Liver (tissue), 9 donors: Measurements from ENCODE around the gene DNM3. TPM values are rescaled to one million over a fixed set of nuclear protein-coding genes. Genes with fewer than 3 reads are reported as not detected.

Experiments
- DNase-seq: peaks from one replicate; pipeline ENCODE4 v3.0.0-alpha.2; 2017; ENCODE audit warnings: low spot score
- H3K27ac ChIP-seq, 2 donors: one replicate each; pipeline ENCODE4 v1.7.0; 2013; ENCODE audit warnings: inconsistent platforms in 2 of 2, low read length in 2 of 2, control low read depth in 1 of 2, low read depth in 1 of 2, mild to moderate bottlenecking in 1 of 2
- H3K27me3 ChIP-seq, 4 donors: one replicate each; pipeline versions ENCODE4 v1.6.1 to v1.7.0; 2013; ENCODE audit warnings: low read length in 3 of 4, inconsistent platforms in 1 of 4, mild to moderate bottlenecking in 1 of 4, moderate library complexity in 1 of 4; ENCODE audit not compliant: control insufficient read depth in 4 of 4, insufficient read depth in 4 of 4
- H3K36me3 ChIP-seq, 4 donors: one replicate each; pipeline versions ENCODE4 v1.6.1 to v1.7.0; 2013; ENCODE audit warnings: low read length in 3 of 4, mild to moderate bottlenecking in 3 of 4, low read depth in 1 of 4, moderate library complexity in 1 of 4; ENCODE audit not compliant: control insufficient read depth in 4 of 4, insufficient read depth in 3 of 4
- H3K4me1 ChIP-seq, 4 donors: one replicate each; pipeline versions ENCODE4 v1.6.1 to v1.7.0; 2013; ENCODE audit warnings: low read length in 3 of 4, mild to moderate bottlenecking in 3 of 4, moderate library complexity in 1 of 4; ENCODE audit not compliant: control insufficient read depth in 4 of 4, insufficient read depth in 4 of 4
- H3K4me3 ChIP-seq, 3 donors: one replicate each; pipeline versions ENCODE4 v1.6.1 to v1.7.0; 2013; ENCODE audit warnings: low read length in 3 of 3, control low read depth in 1 of 3, low read depth in 1 of 3, mild to moderate bottlenecking in 1 of 3
- H3K9ac ChIP-seq, 2 donors: one replicate each; pipeline ENCODE4 v1.7.0; 2013; ENCODE audit warnings: low read length in 2 of 2, mild to moderate bottlenecking in 2 of 2, moderate library complexity in 2 of 2, control low read depth in 1 of 2, low read depth in 1 of 2
- H3K9me3 ChIP-seq, 4 donors: one replicate each; pipeline versions ENCODE4 v1.6.1 to v1.7.0; 2013; ENCODE audit warnings: low read length in 3 of 4; ENCODE audit not compliant: control insufficient read depth in 4 of 4
- ATF3 ChIP-seq: IDR thresholded peaks from 2 replicates; pipeline ENCODE4 v1.6.1; 2016; ENCODE audit warnings: antibody characterized with exemption
- CTCF ChIP-seq: fragments of 150-350 bp; IDR thresholded peaks from 2 replicates; pipeline ENCODE4 v1.5.1; 2017; ENCODE audit warnings: improper control_type of control experiment, low read depth, low read length; ENCODE audit not compliant: missing input control
- EGR1 ChIP-seq, 2 donors: IDR thresholded peaks; 2 replicates each; pipeline ENCODE4 v1.6.1; 2016 to 2018; ENCODE audit warnings: antibody characterized with exemption in 2 of 2, low read depth in 2 of 2
- FOXA1 ChIP-seq: IDR thresholded peaks from 2 replicates; pipeline ENCODE4 v1.6.1; 2016; ENCODE audit warnings: antibody characterized with exemption
- FOXA2 ChIP-seq: IDR thresholded peaks from 2 replicates; pipeline ENCODE4 v1.6.1; 2016; ENCODE audit warnings: antibody characterized with exemption
- GABPA ChIP-seq, 2 donors: IDR thresholded peaks in 1 of 2; conservative IDR thresholded peaks in 1 of 2; 2 replicates each; pipeline ENCODE4 v1.6.1; 2016; ENCODE audit warnings: antibody characterized with exemption in 2 of 2, mild to moderate bottlenecking in 1 of 2, moderate library complexity in 1 of 2
- HNF4A ChIP-seq, 2 donors: conservative IDR thresholded peaks; 2 replicates each; pipeline ENCODE4 v1.6.1; 2016; ENCODE audit warnings: antibody characterized with exemption in 2 of 2, mild to moderate bottlenecking in 2 of 2
- HNF4G ChIP-seq: IDR thresholded peaks from 2 replicates; pipeline ENCODE4 v1.6.1; 2016; ENCODE audit warnings: antibody characterized with exemption
- JUND ChIP-seq, 2 donors: IDR thresholded peaks; 2 replicates each; pipeline ENCODE4 v1.6.1; 2016; ENCODE audit warnings: antibody characterized with exemption in 2 of 2
- NR2F2 ChIP-seq: IDR thresholded peaks from 2 replicates; pipeline ENCODE4 v1.6.1; 2016; ENCODE audit warnings: antibody characterized with exemption
- RAD21 ChIP-seq, 2 donors: IDR thresholded peaks; 2 replicates each; pipeline ENCODE4 v1.6.1; 2016; ENCODE audit warnings: antibody characterized with exemption in 2 of 2, mild to moderate bottlenecking in 2 of 2
- REST ChIP-seq: IDR thresholded peaks from 2 replicates; pipeline ENCODE4 v1.6.1; 2016; ENCODE audit warnings: antibody characterized with exemption, mild to moderate bottlenecking
- RXRA ChIP-seq, 2 donors: IDR thresholded peaks; 2 replicates each; pipeline ENCODE4 v1.6.1; 2017 to 2018; ENCODE audit warnings: antibody characterized with exemption in 2 of 2, mild to moderate bottlenecking in 1 of 2
- SP1 ChIP-seq: IDR thresholded peaks from 2 replicates; pipeline ENCODE4 v1.6.1; 2018; ENCODE audit warnings: antibody characterized with exemption, mild to moderate bottlenecking
- TAF1 ChIP-seq: conservative IDR thresholded peaks from 2 replicates; pipeline ENCODE4 v1.6.1; 2016; ENCODE audit warnings: antibody characterized with exemption, mild to moderate bottlenecking
- YY1 ChIP-seq: IDR thresholded peaks from 2 replicates; pipeline ENCODE4 v1.6.1; 2016; ENCODE audit warnings: antibody characterized with exemption, mild to moderate bottlenecking
- ZBTB33 ChIP-seq: IDR thresholded peaks from 2 replicates; pipeline ENCODE4 v1.6.1; 2016; ENCODE audit warnings: antibody characterized with exemption
- WGBS: extraction: QIAGEN DNeasy Blood & Tissue Kit; methylation state at CpG from one replicate; pipeline ENCODE4 v1.1.7; 2013; 5-methylcytosine and 5-hydroxymethylcytosine counted together
- polyA plus RNA-seq, 2 donors: library from polyadenylated mRNA; stranded (reverse) in 1 of 2; unstranded in 1 of 2; fragments of 200-250 nt in 1 of 2; fragments of >200 nt in 1 of 2; fragmentation: Nextera tagmentation in 1 of 2; extraction: Ambion mirVana in 1 of 2; gene quantifications; one replicate each; pipeline versions ENCODE4 v1.2.1 to v1.2.3, GENCODE V29; 2013 to 2015
- total RNA-seq, 2 donors: library from RNA; depleted of rRNA; stranded (reverse); fragments of >200 nt; gene quantifications; one replicate each; pipeline ENCODE4 v1.2.3, GENCODE V29; 2014
- TF ChIP-seq, protein P1 (sequence below): IDR thresholded peaks from 2 replicates; pipeline ENCODE4 v1.6.1; 2016; ENCODE audit warnings: antibody characterized with exemption
- donor health status: healthy.
- donor health status: healthy.
- donor health status: healthy.
- donor health status: healthy.
- donor health status: healthy.

DNM3 gene
- total and polyA plus RNA-seq, 4 donors, result 0.08 to 3.2 (median 1.0) TPM

DNA sequence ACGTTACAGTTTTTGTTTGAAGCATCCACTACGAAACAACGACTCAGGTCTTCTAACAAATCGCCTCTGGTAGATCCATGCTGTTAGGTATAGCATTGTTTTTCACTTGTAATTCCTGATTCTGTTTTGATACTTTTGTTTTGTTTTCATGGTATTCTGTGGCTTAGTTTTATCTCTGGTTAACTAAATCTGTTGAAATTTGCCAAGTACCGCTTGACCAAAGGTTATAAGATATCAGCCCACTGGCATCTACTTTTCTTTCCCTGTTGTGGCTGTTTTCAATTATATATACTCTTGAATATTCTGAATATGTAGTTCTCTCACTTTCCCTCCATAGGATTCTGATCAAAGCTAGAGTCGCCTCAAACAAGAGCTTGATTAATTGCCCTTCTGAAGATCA lies 304.4 kb downstream of the DNM3 start (continued):
- TF ChIP-seq CTCF, result no peak
- TF ChIP-seq TAF1, result no peak

DNA sequence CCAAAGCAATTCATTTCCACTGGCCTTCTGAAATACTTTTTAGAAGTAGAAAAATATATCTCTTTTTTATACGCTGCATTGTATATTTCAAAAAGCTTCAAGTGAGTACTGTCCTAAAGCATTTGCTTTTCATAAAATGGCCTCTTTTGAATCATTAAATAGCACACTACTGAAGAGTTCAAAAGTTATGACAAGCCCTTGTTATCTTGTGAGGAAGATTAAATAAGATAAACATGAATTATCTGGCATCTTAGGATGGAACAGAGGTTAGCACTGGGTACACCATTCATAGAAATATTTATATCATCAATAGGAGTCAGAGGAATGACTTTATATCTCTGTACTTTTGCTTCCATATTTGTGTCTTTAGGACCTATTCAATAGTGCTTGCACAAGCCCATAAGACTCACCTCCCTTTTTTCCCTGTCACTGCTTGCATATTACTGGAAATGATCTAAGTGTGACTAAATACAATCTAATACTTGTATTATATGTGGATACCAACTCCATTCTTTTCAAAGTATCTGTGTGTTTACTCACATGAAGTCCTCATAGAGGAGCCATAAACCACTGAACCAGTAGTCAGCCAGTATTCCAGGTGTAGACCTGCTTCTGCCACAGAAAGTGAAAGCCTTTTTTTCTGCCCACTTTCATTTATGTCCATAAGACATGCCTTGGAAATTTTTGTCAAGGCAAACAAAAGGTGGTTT lies 305.0 kb downstream of the DNM3 start:
- no peak overlapping the region for H3K9ac ChIP-seq
- TF ChIP-seq ATF3, result no peak
- no peak for TF ChIP-seq TAF1
- no peak for TF ChIP-seq EGR1 (IDR thresholded peaks at IDR 0.05; ENCODE audit: low read depth in 2 of 2)
- no peak for TF ChIP-seq YY1
- TF ChIP-seq FOXA2, result no peak
- no peak for TF ChIP-seq HNF4G
- TF ChIP-seq JUND (IDR thresholded peaks at IDR 0.05), result no peak
- no peak for TF ChIP-seq RXRA (IDR thresholded peaks at IDR 0.05)
- TF ChIP-seq ZBTB33, result no peak
- TF ChIP-seq GABPA (IDR thresholded peaks at IDR 0.05 in 1 of 2, conservative IDR thresholded peaks at IDR 0.05 in 1 of 2), result no peak
- no peak for TF ChIP-seq NR2F2
- no peak for TF ChIP-seq HNF4A (conservative IDR thresholded peaks at IDR 0.05)
- no peak for TF ChIP-seq FOXA1
- no peak for TF ChIP-seq SP1
- TF ChIP-seq RAD21 (IDR thresholded peaks at IDR 0.05), result no peak
- no peak for TF ChIP-seq REST
- no peak for TF ChIP-seq CTCF
- TF ChIP-seq, protein P1, sequence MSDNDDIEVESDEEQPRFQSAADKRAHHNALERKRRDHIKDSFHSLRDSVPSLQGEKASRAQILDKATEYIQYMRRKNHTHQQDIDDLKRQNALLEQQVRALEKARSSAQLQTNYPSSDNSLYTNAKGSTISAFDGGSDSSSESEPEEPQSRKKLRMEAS, result no peak
- no peak for DNase-seq
- no peaks in the 10 kb centered on the region for H3K4me1 ChIP-seq
- H3K27me3 ChIP-seq, result no peaks in the 10 kb centered on the region
- no peaks in the 10 kb centered on the region for H3K9me3 ChIP-seq
- H3K36me3 ChIP-seq, result no peaks in the 10 kb centered on the region
- H3K4me3 ChIP-seq, result no peak overlapping the region
- no peak overlapping the region for H3K27ac ChIP-seq
- WGBS, result 96% methylated on average over 1 of the region's 1 CpG
